Esophagus squamous epithelium (tissue), 4 donors: Measurements from ENCODE around the gene HMCN1.

Experiments
- POLR2A ChIP-seq, 4 donors: fragments of 450-650 bp; IDR thresholded peaks; one replicate each; pipeline ENCODE4 v1.6.1; 2017; ENCODE audit warnings: antibody characterized with exemption in 4 of 4, mild to moderate bottlenecking in 4 of 4, moderate library complexity in 3 of 4
- TF ChIP-seq, protein P1 (sequence below), 6 experiments: fragments of 450-650 bp in 4 of 6; fragments of 200-600 bp in 2 of 6; sonication (generic) in 2 of 6; IDR thresholded peaks; one replicate each; pipeline ENCODE4 v1.5.1; 2016 to 2019; ENCODE audit warnings: antibody characterized with exemption in 6 of 6, mild to moderate bottlenecking in 4 of 6, moderate library complexity in 4 of 6

DNA sequence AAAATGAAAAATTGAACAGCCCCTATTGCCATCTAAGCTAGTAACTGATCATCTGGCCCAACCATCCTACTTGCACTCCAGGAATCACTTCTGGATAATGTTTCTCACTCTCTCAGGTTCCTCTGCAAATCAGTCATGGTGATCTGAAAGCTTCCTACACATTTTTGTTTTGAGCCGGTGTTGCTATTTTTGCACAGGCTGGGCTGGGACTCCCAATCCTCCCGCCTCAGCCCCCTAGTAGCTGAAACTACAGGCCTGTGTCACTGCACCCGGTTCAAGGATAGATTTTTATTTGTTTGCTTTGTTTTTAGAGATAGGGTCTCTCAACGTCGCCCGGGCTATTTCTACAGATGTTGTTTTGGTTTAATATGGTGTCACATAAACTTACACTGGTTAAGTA lies 40.5 kb upstream of the HMCN1 start:
- TF ChIP-seq, protein P1, sequence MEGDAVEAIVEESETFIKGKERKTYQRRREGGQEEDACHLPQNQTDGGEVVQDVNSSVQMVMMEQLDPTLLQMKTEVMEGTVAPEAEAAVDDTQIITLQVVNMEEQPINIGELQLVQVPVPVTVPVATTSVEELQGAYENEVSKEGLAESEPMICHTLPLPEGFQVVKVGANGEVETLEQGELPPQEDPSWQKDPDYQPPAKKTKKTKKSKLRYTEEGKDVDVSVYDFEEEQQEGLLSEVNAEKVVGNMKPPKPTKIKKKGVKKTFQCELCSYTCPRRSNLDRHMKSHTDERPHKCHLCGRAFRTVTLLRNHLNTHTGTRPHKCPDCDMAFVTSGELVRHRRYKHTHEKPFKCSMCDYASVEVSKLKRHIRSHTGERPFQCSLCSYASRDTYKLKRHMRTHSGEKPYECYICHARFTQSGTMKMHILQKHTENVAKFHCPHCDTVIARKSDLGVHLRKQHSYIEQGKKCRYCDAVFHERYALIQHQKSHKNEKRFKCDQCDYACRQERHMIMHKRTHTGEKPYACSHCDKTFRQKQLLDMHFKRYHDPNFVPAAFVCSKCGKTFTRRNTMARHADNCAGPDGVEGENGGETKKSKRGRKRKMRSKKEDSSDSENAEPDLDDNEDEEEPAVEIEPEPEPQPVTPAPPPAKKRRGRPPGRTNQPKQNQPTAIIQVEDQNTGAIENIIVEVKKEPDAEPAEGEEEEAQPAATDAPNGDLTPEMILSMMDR (IDR thresholded peaks at IDR 0.05): no peak
- TF ChIP-seq POLR2A (IDR thresholded peaks at IDR 0.05): no peak
